ENCODE data around the gene CADM1.

The CADM1 gene

GRCh38 chr11:115506954-115507675, 2.9 kb upstream of the CADM1 start:
- no peak for DNase-seq

GRCh38 chr11:115505175-115505574, 960 bp upstream of the CADM1 start:
- DNase-seq = no peak

GRCh38 chr11:115503886-115504275, 334 bp downstream of the CADM1 start:
- DNase-seq = no peak

- peak; percentile 74 for DNase-seq
These were observed 931 bp downstream of the CADM1 start for GRCh38 chr11:115503083-115503885.

- no peak for DNase-seq
These were observed 1.6 kb downstream of the CADM1 start for GRCh38 chr11:115502636-115503082.

- DNase-seq = no peak
These were observed 2.2 kb downstream of the CADM1 start for GRCh38 chr11:115501893-115502589.

- DNase-seq = no peak
These were observed 2.7 kb downstream of the CADM1 start for GRCh38 chr11:115501502-115501892.

- DNase-seq = no peak
These were observed 3.4 kb downstream of the CADM1 start for GRCh38 chr11:115500547-115501501.

GRCh38 chr11:115499891-115500290, 4.3 kb downstream of the CADM1 start:
- DNase-seq = no peak

GRCh38 chr11:115499241-115499799, 4.9 kb downstream of the CADM1 start:
- DNase-seq = no peak

- DNase-seq = no peak
These were observed 5.9 kb downstream of the CADM1 start for GRCh38 chr11:115498354-115498753.

- no peak for DNase-seq
These were observed 6.9 kb downstream of the CADM1 start for GRCh38 chr11:115497303-115497702.

- no peak for DNase-seq
These were observed 7.3 kb downstream of the CADM1 start for GRCh38 chr11:115496892-115497291.

- DNase-seq = no peak
These were observed 10.3 kb downstream of the CADM1 start for GRCh38 chr11:115493905-115494304.

- no peak for DNase-seq
These were observed 10.7 kb downstream of the CADM1 start for GRCh38 chr11:115493488-115493887.

- DNase-seq = no peak
These were observed 14.7 kb downstream of the CADM1 start for GRCh38 chr11:115489466-115489865.

GRCh38 chr11:115488945-115489344, 15.3 kb downstream of the CADM1 start:
- DNase-seq = no peak

- no peak for DNase-seq
These were observed 22.7 kb downstream of the CADM1 start for GRCh38 chr11:115481528-115481927.

GRCh38 chr11:115480611-115481010, 23.6 kb downstream of the CADM1 start:
- no peak for DNase-seq

- no peak for DNase-seq
These were observed 26.8 kb downstream of the CADM1 start for GRCh38 chr11:115477410-115477809.

- DNase-seq = no peak
These were observed 27.5 kb downstream of the CADM1 start for GRCh38 chr11:115476463-115477286.
